CD4-positive, CD25-positive, alpha-beta regulatory T cell (primary cell): ENCODE results near the gene CAPN2. TPM values are rescaled to one million over a fixed set of nuclear protein-coding genes. Genes with fewer than 3 reads are reported as not detected.

Experiments
- ATAC-seq, 2 donors: fragments of 150-1000 bp; cut with Tn5 transposase; one replicate each; pipeline ENCODE4 v1.10.0; 2021; ENCODE audit warnings: low read depth in 2 of 2, moderate number of reproducible peaks in 2 of 2, moderate library complexity in 1 of 2
- DNase-seq, 3 donors: peaks; one replicate each; pipeline versions ENCODE4 v3.0.0 to v3.0.0-alpha.2; 2012 to 2022; ENCODE audit warnings: mixed read lengths in 1 of 3
- H3K27ac ChIP-seq: one replicate; pipeline ENCODE4 v1.7.0; 2013; ENCODE audit warnings: mild to moderate bottlenecking, low read length; ENCODE audit not compliant: insufficient read depth, poor library complexity, severe bottlenecking
- H3K27me3 ChIP-seq: one replicate; pipeline ENCODE4 v1.7.0; 2013; ENCODE audit warnings: low read length; ENCODE audit not compliant: control insufficient read depth, insufficient read depth
- H3K36me3 ChIP-seq: one replicate; pipeline ENCODE4 v1.7.0; 2013; ENCODE audit warnings: mild to moderate bottlenecking, low read length, moderate library complexity; ENCODE audit not compliant: control insufficient read depth, insufficient read depth
- H3K4me1 ChIP-seq: 2 replicates; pipeline ENCODE4 v1.7.0; 2013; ENCODE audit warnings: mild to moderate bottlenecking, low read length; ENCODE audit not compliant: insufficient read depth, control insufficient read depth, poor library complexity, severe bottlenecking
- H3K4me3 ChIP-seq: one replicate; pipeline ENCODE4 v1.7.0; 2013; ENCODE audit warnings: low read depth, mild to moderate bottlenecking, low read length, moderate library complexity
- H3K9me3 ChIP-seq, 2 experiments: 1 replicate in 1 of 2; 2 replicates in 1 of 2; pipeline ENCODE4 v1.7.0; 2013; ENCODE audit warnings: low read length in 2 of 2, mild to moderate bottlenecking in 1 of 2, moderate library complexity in 1 of 2; ENCODE audit not compliant: control insufficient read depth in 2 of 2
- H3K27ac Mint-ChIP-seq, 3 donors: one replicate each; pipeline ENCODE4 v1.8.0; 2020 to 2022; ENCODE audit warnings: mild to moderate bottlenecking in 3 of 3, mixed read lengths in 3 of 3, moderate library complexity in 2 of 3
- H3K27me3 Mint-ChIP-seq: one replicate; pipeline ENCODE4 v1.8.0; 2022; ENCODE audit warnings: mild to moderate bottlenecking, mixed read lengths
- H3K36me3 Mint-ChIP-seq: one replicate; pipeline ENCODE4 v1.8.0; 2020; ENCODE audit warnings: mixed read lengths
- H3K4me1 Mint-ChIP-seq, 4 donors: one replicate each; pipeline ENCODE4 v1.8.0; 2020 to 2022; ENCODE audit warnings: mixed read lengths in 4 of 4, mild to moderate bottlenecking in 1 of 4
- H3K4me3 Mint-ChIP-seq, 4 donors: one replicate each; pipeline ENCODE4 v1.8.0; 2020 to 2022; ENCODE audit warnings: mild to moderate bottlenecking in 4 of 4, mixed read lengths in 4 of 4, moderate library complexity in 3 of 4
- H3K9me3 Mint-ChIP-seq, 7 donors: one replicate each; pipeline ENCODE4 v1.8.0; 2020 to 2022; ENCODE audit warnings: mixed read lengths in 7 of 7, mild to moderate bottlenecking in 3 of 7, moderate library complexity in 2 of 7
- polyA plus RNA-seq, 4 donors: library from polyadenylated mRNA; unstranded; fragments of 300-500 nt; fragmentation: Illumina TruSeq; gene quantifications; one replicate each; pipeline ENCODE4 v1.2.3, GENCODE V29; 2021
- total RNA-seq: library from RNA; stranded (reverse); gene quantifications from one replicate; pipeline ENCODE4 v1.2.3, GENCODE V29; 2022

The CAPN2 gene
- total and polyA plus RNA-seq, 5 donors from 2014 or later = 132 to 278 (median 161) TPM

DNA sequence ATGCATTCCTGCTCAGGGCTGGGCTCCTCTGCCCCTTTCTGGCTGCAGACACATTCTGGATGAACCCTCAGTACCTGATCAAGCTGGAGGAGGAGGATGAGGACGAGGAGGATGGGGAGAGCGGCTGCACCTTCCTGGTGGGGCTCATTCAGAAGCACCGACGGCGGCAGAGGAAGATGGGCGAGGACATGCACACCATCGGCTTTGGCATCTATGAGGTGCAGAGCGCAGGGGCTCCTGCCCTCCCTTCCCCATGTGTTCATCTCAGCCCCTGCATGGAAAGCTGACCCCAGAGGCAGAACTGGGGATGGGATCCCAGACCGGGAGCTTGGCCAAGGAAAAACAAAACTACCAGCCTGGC lies 43.1 kb downstream of the CAPN2 start:
- Histone ChIP-seq H3K4me1 (no peaks in the 10 kb centered on the region), H3K27ac (no peak overlapping the region), H3K36me3 (peaks cover 96% of the 10 kb centered on the region), H3K4me3 (no peak overlapping the region), H3K9me3 (no peaks in the 10 kb centered on the region), H3K27me3 (no peaks in the 10 kb centered on the region)
- H3K36me3 Mint-ChIP-seq = peaks cover 41% of the 10 kb centered on the region
- H3K27me3 Mint-ChIP-seq = no peaks in the 10 kb centered on the region
- peaks cover 0 to 2% (median 0%) of the 10 kb centered on the region in 7 donors for H3K9me3 Mint-ChIP-seq
- ATAC-seq = no peak
- peaks cover 0 to 8% (median 3%) of the 10 kb centered on the region in 4 donors for H3K4me1 Mint-ChIP-seq
- DNase-seq = no peak
- H3K27ac Mint-ChIP-seq = no peak overlapping the region
- no peak overlapping the region for H3K4me3 Mint-ChIP-seq

DNA sequence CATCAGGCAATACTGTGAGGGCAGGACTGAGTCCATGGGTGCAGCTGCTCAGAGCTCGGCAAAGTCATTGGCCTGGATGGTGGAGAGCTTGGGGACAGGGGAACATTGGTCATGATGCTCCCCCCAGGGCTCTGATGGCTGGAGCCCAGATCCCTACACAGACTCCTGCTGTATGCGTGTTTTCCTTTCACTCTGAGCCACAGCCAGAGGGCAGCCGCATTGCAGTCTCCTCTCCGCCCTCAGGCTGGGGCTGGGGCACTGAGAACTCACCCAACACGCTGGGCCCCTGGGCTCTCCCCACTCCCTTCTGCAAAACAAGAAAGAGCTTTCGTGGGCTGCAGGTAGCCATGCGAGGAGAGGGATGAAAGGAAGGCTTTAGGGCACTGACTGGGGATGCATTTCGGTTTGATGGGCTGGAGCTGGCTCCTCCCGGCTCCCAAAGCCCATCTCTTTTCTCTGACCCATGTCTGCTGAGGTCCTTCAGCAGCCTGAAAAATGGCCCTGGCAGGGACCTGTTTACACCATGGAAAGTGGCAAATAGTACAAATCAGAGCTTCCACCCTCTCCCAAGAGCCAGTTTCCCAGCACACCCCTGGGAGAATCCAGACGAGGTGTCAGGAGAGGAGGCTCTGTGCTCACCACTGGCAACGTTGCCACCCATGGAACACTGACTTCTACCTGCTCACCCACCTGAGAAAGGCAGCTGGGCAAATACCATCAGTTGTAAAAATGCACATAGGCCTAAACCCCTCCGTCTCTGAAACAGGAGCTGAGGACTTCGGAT lies 43.8 kb downstream of the CAPN2 start:
- Histone ChIP-seq H3K27ac (no peak overlapping the region), H3K27me3 (no peaks in the 10 kb centered on the region), H3K36me3 (peaks cover 95% of the 10 kb centered on the region), H3K4me1 (no peaks in the 10 kb centered on the region), H3K9me3 (no peaks in the 10 kb centered on the region), H3K4me3 (no peak overlapping the region)
- Mint-ChIP-seq H3K9me3 (peaks cover 0 to 2% (median 0%) of the 10 kb centered on the region in 7 donors), H3K27ac (peak overlapping the region in 1 of 3 donors; percentile 26), H3K36me3 (peaks cover 44% of the 10 kb centered on the region), H3K27me3 (no peaks in the 10 kb centered on the region), H3K4me3 (no peak overlapping the region), H3K4me1 (peaks cover 0 to 8% (median 3%) of the 10 kb centered on the region in 4 donors)
- no peak for DNase-seq
- ATAC-seq = no peak

- ATAC-seq = no peak
- Mint-ChIP-seq H3K9me3 (peaks cover 0 to 2% (median 0%) of the 10 kb centered on the region in 7 donors), H3K27me3 (no peaks in the 10 kb centered on the region), H3K36me3 (peaks cover 45% of the 10 kb centered on the region), H3K4me1 (peaks cover 0 to 3% (median under 1%) of the 10 kb centered on the region in 4 donors), H3K27ac (peak overlapping the region in 2 of 3 donors; percentile 26 to 46), H3K4me3 (no peak overlapping the region)
- no peaks in the 10 kb centered on the region for H3K4me1 ChIP-seq
- no peak for DNase-seq
- H3K36me3 ChIP-seq = peaks cover 94% of the 10 kb centered on the region
- no peaks in the 10 kb centered on the region for H3K27me3 ChIP-seq
- H3K27ac ChIP-seq = no peak overlapping the region
- H3K4me3 ChIP-seq = no peak overlapping the region
- H3K9me3 ChIP-seq = no peaks in the 10 kb centered on the region
Measured at GRCh38 chr1:223756806-223757700, 44.7 kb downstream of the CAPN2 start.

DNA sequence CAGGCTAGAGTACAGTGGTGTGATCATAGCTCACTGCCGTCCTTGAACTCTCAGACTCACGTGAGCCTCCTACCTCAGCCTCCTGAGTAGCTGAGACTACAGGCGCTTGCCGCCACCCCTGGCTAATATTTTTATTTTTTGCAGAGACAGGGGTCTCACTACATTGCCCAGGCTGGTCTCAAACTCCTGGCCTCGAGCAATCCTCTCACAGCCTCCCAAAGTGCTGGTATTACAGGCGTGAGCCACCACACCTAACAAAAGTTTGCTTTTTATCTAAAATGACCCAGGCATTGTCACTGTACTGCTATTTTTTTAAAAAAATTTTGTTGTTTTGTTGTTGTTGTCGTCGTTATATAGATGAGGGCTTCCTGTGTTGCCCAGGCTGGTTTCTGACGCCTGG lies 46.4 kb downstream of the CAPN2 start:
- H3K27me3 Mint-ChIP-seq = no peaks in the 10 kb centered on the region
- H3K9me3 ChIP-seq = no peaks in the 10 kb centered on the region
- no peaks in the 10 kb centered on the region for H3K27me3 ChIP-seq
- H3K27ac Mint-ChIP-seq = peak overlapping the region in 1 of 3 donors; percentile 66
- ATAC-seq = no peak
- peaks cover 0 to 5% (median 0%) of the 10 kb centered on the region in 4 donors for H3K4me1 Mint-ChIP-seq
- no peak overlapping the region for H3K27ac ChIP-seq
- DNase-seq = no peak
- no peaks in the 10 kb centered on the region for H3K4me1 ChIP-seq
- no peak overlapping the region for H3K4me3 ChIP-seq
- no peak overlapping the region for H3K4me3 Mint-ChIP-seq
- peaks cover 0 to 2% (median 0%) of the 10 kb centered on the region in 7 donors for H3K9me3 Mint-ChIP-seq
- peaks cover 47% of the 10 kb centered on the region for H3K36me3 Mint-ChIP-seq
- peaks cover 94% of the 10 kb centered on the region for H3K36me3 ChIP-seq

- Histone ChIP-seq H3K27me3 (no peaks in the 10 kb centered on the region), H3K4me1 (no peaks in the 10 kb centered on the region), H3K36me3 (peaks cover 93% of the 10 kb centered on the region), H3K27ac (no peak overlapping the region), H3K9me3 (no peaks in the 10 kb centered on the region), H3K4me3 (no peak overlapping the region)
- Mint-ChIP-seq H3K4me1 (peaks cover 0 to 5% (median 0%) of the 10 kb centered on the region in 4 donors), H3K4me3 (no peak overlapping the region), H3K27me3 (no peaks in the 10 kb centered on the region), H3K27ac (no peak overlapping the region), H3K36me3 (peaks cover 50% of the 10 kb centered on the region), H3K9me3 (peaks cover 0 to 2% (median 0%) of the 10 kb centered on the region in 7 donors)
- DNase-seq (no peak), ATAC-seq (no peak)
Measured at GRCh38 chr1:223759273-223759672, 46.9 kb downstream of the CAPN2 start.

- Histone ChIP-seq H3K9me3 (no peaks in the 10 kb centered on the region), H3K36me3 (peaks cover 92% of the 10 kb centered on the region), H3K27ac (no peak overlapping the region), H3K4me1 (no peaks in the 10 kb centered on the region), H3K4me3 (no peak overlapping the region), H3K27me3 (no peaks in the 10 kb centered on the region)
- DNase-seq = no peak
- no peaks in the 10 kb centered on the region for H3K27me3 Mint-ChIP-seq
- peaks cover 0 to 2% (median 0%) of the 10 kb centered on the region in 7 donors for H3K9me3 Mint-ChIP-seq
- no peak for ATAC-seq
- H3K36me3 Mint-ChIP-seq = peaks cover 52% of the 10 kb centered on the region
- no peak overlapping the region for H3K27ac Mint-ChIP-seq
- H3K4me3 Mint-ChIP-seq = no peak overlapping the region
- H3K4me1 Mint-ChIP-seq = peaks cover 0 to 5% (median 0%) of the 10 kb centered on the region in 4 donors
Measured at GRCh38 chr1:223760833-223761232, 48.5 kb downstream of the CAPN2 start.

GRCh38 chr1:223761411-223761810 lies 49.1 kb downstream of the CAPN2 start:
- Histone ChIP-seq H3K36me3 (peaks cover 92% of the 10 kb centered on the region), H3K27me3 (no peaks in the 10 kb centered on the region), H3K4me1 (no peaks in the 10 kb centered on the region), H3K27ac (no peak overlapping the region), H3K9me3 (no peaks in the 10 kb centered on the region), H3K4me3 (no peak overlapping the region)
- DNase-seq = no peak
- H3K4me3 Mint-ChIP-seq = no peak overlapping the region
- H3K27ac Mint-ChIP-seq = no peak overlapping the region
- H3K27me3 Mint-ChIP-seq = no peaks in the 10 kb centered on the region
- peaks cover 0 to 2% (median 0%) of the 10 kb centered on the region in 7 donors for H3K9me3 Mint-ChIP-seq
- H3K4me1 Mint-ChIP-seq = peaks cover 0 to 5% (median 0%) of the 10 kb centered on the region in 4 donors
- peaks cover 57% of the 10 kb centered on the region for H3K36me3 Mint-ChIP-seq
- ATAC-seq = no peak
